Peyer's patch (tissue), 4 donors: ENCODE results near the gene OR10G8. TPM values are rescaled to one million over a fixed set of nuclear protein-coding genes. Genes with fewer than 3 reads are reported as not detected.

Source experiments
- DNase-seq, 3 donors: peaks; one replicate each; pipeline ENCODE4 v3.0.0-alpha.2; 2017 to 2019
- H3K27ac ChIP-seq, 4 donors: fragments of 200-600 bp; sonication (generic); one replicate each; pipeline ENCODE4 v1.5.1; 2016 to 2019
- H3K27me3 ChIP-seq, 2 donors: fragments of 200-600 bp; sonication (generic); one replicate each; pipeline ENCODE4 v1.5.1; 2019
- H3K36me3 ChIP-seq, 3 donors: fragments of 200-600 bp; sonication (generic); one replicate each; pipeline ENCODE4 v1.5.1; 2016 to 2019
- H3K4me1 ChIP-seq, 4 donors: fragments of 200-600 bp; sonication (generic); one replicate each; pipeline ENCODE4 v1.5.1; 2016 to 2019
- H3K4me3 ChIP-seq, 4 donors: fragments of 200-600 bp; sonication (generic); 1 replicate in 3 of 4; 2 replicates in 1 of 4; pipeline ENCODE4 v1.5.1; 2016 to 2019; ENCODE audit warnings: mild to moderate bottlenecking in 1 of 4
- H3K9me3 ChIP-seq, 4 donors: fragments of 200-600 bp; sonication (generic); one replicate each; pipeline ENCODE4 v1.5.1; 2016 to 2019; ENCODE audit warnings: mild to moderate bottlenecking in 1 of 4
- CTCF ChIP-seq, 6 experiments: fragments of 450-650 bp in 4 of 6; fragments of 200-600 bp in 2 of 6; sonication (generic) in 1 of 6; IDR thresholded peaks; one replicate each; pipeline ENCODE4 v1.5.1; 2017 to 2019; ENCODE audit warnings: antibody characterized with exemption in 6 of 6, mild to moderate bottlenecking in 3 of 6, moderate library complexity in 1 of 6
- POLR2A ChIP-seq, 2 donors: fragments of 450-650 bp; IDR thresholded peaks; one replicate each; pipeline ENCODE4 v1.5.1; 2017; ENCODE audit warnings: antibody characterized with exemption in 2 of 2, mild to moderate bottlenecking in 2 of 2, moderate library complexity in 2 of 2
- total RNA-seq, 4 donors: library from RNA; depleted of rRNA; stranded (reverse); fragments of >200 nt; gene quantifications; one replicate each; pipeline ENCODE4 v1.1.0, GENCODE V29; 2016

Gene OR10G8
- total RNA-seq, 4 donors from 2014 or later, result not detected

GRCh38 chr11:124068601-124069110, 42.1 kb downstream of the OR10G8 start:
- no peaks in the 10 kb centered on the region for H3K36me3 ChIP-seq
- H3K9me3 ChIP-seq, result no peaks in the 10 kb centered on the region
- H3K27ac ChIP-seq, result no peak overlapping the region
- TF ChIP-seq POLR2A (IDR thresholded peaks at IDR 0.05), result no peak
- TF ChIP-seq CTCF (IDR thresholded peaks at IDR 0.05), result no peak
- no peak overlapping the region for H3K4me3 ChIP-seq
- no peaks in the 10 kb centered on the region for H3K27me3 ChIP-seq
- peaks cover 0 to 4% (median 0%) of the 10 kb centered on the region in 4 donors for H3K4me1 ChIP-seq
- DNase-seq, result no peak

DNA sequence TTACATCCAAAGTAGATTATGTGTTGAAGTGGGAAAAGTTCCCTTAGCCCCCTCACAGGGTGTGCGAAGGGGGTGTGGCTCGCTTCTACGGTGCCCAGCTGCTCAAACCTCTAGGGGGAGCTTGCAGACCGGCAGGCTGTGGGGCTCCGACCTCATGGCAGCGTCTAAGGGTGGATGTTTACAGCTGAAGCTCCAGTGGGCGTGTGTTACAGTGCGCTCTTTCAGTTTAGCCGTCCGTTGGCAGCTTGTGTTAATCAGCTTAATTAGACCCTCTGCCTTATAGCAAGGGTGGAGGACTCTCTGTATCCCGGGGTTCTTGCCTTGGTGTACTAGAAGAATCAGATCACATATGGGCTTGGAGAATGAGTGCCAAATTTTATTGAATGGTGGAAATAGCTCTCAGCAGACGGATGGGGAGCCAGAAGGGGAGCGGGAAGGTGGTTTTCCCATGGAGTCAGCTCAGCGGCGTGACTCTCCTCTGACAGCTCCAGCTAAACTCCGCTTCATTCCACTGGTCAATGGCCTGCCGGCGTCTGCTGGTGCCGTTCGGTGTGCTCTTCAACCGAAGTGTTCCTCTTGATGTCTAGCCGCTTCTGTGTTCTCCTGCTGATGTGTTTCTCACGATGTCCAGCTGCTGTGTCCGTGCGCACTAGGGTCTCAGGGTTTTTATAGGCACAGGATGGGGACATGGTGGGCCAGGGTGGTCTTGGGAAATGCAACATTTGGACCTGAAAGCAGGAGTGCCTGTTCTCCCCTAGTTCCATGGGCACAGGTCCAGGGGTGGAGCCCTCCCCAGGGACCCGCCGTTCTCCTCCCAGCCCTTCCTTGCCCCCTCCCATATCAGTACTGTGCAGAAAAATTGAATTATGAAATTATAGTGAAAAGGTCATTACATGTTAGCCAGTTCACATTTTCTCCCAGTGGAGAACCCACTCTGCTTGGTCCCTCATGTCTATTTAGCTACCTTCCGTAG, 43.1 kb downstream of the OR10G8 start:
- Histone ChIP-seq H3K36me3 (no peaks in the 10 kb centered on the region), H3K4me3 (peak overlapping the region in 1 of 4 donors; percentile 26), H3K27me3 (no peaks in the 10 kb centered on the region), H3K9me3 (no peaks in the 10 kb centered on the region), H3K27ac (no peak overlapping the region), H3K4me1 (peaks cover 0 to 4% (median 0%) of the 10 kb centered on the region in 4 donors)
- DNase-seq, result peak; percentile 34 to 75 (median 63)
- TF ChIP-seq CTCF (IDR thresholded peaks at IDR 0.05), result peak in 4 of 6 experiments; percentile 37 to 49 (median 46)
- TF ChIP-seq POLR2A (IDR thresholded peaks at IDR 0.05), result no peak

GRCh38 chr11:124070915-124071622, 44.5 kb downstream of the OR10G8 start:
- H3K9me3 ChIP-seq, result no peaks in the 10 kb centered on the region
- TF ChIP-seq POLR2A (IDR thresholded peaks at IDR 0.05) (no peak), CTCF (IDR thresholded peaks at IDR 0.05) (peak; percentile 43 to 75 (median 74))
- no peak overlapping the region for H3K4me3 ChIP-seq
- H3K36me3 ChIP-seq, result no peaks in the 10 kb centered on the region
- peaks cover 0 to 10% (median 0%) of the 10 kb centered on the region in 4 donors for H3K4me1 ChIP-seq
- peak; percentile 35 to 76 (median 76) for DNase-seq
- H3K27me3 ChIP-seq, result no peaks in the 10 kb centered on the region
- H3K27ac ChIP-seq, result no peak overlapping the region

GRCh38 chr11:124071623-124071948, 45.0 kb downstream of the OR10G8 start:
- H3K27ac ChIP-seq, result no peak overlapping the region
- DNase-seq, result no peak
- H3K36me3 ChIP-seq, result no peaks in the 10 kb centered on the region
- TF ChIP-seq POLR2A (IDR thresholded peaks at IDR 0.05) (no peak), CTCF (IDR thresholded peaks at IDR 0.05) (no peak)
- peaks cover 0 to 10% (median 0%) of the 10 kb centered on the region in 4 donors for H3K4me1 ChIP-seq
- H3K9me3 ChIP-seq, result no peaks in the 10 kb centered on the region
- H3K27me3 ChIP-seq, result no peaks in the 10 kb centered on the region
- H3K4me3 ChIP-seq, result no peak overlapping the region

DNA sequence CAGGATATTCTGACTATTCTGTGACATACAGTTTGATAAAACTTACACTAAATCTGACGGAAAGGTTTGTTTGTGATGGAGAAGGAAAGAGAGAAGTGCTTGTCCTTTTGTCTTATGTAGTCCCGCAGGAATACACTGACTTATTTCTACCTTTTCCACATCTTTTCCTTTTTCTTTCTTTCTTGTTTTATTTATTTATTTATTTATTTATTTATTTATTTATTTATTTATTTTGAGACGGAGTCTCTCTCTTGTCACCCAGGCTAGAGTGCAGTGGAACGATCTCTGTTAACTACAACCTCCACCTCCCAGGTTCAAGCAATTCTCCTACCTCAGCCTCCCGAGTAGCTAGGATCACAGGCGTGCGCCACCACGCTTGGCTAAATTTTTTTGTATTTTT, 45.5 kb downstream of the OR10G8 start:
- no peaks in the 10 kb centered on the region for H3K27me3 ChIP-seq
- TF ChIP-seq CTCF (IDR thresholded peaks at IDR 0.05), result no peak
- no peak for TF ChIP-seq POLR2A (IDR thresholded peaks at IDR 0.05)
- DNase-seq, result no peak
- H3K27ac ChIP-seq, result no peak overlapping the region
- H3K9me3 ChIP-seq, result no peaks in the 10 kb centered on the region
- H3K4me1 ChIP-seq, result peaks cover 0 to 10% (median 0%) of the 10 kb centered on the region in 4 donors
- H3K4me3 ChIP-seq, result no peak overlapping the region
- H3K36me3 ChIP-seq, result no peaks in the 10 kb centered on the region
